GM12878 (cell line): ENCODE measurements around the gene SLC3A2. TPM values are rescaled to one million over a fixed set of nuclear protein-coding genes. Genes with fewer than 3 reads are reported as not detected.

Source experiments
- IRF4 ChIP-seq: IDR thresholded peaks from 2 replicates; pipeline ENCODE4 v1.6.1; 2011; ENCODE audit warnings: low read depth, low read length
- PAX8 ChIP-seq: fragments of 450-650 bp; IDR thresholded peaks from 2 replicates; pipeline ENCODE4 v1.6.1; 2017; ENCODE audit warnings: mild to moderate bottlenecking, moderate library complexity
- PBX3 ChIP-seq: IDR thresholded peaks from 2 replicates; pipeline ENCODE4 v1.6.1; 2011; ENCODE audit warnings: mild to moderate bottlenecking, low read depth, low read length, moderate library complexity; ENCODE audit not compliant: insufficient replicate concordance
- ZNF687 ChIP-seq: fragments of 450-650 bp; IDR thresholded peaks from 2 replicates; pipeline ENCODE4 v1.6.1; 2017; ENCODE audit warnings: mild to moderate bottlenecking, moderate library complexity
- ZSCAN29 ChIP-seq: fragments of 450-650 bp; IDR thresholded peaks from 2 replicates; pipeline ENCODE4 v1.6.1; 2017; ENCODE audit warnings: mild to moderate bottlenecking, moderate library complexity
- polyA plus RNA-seq, 11 experiments: library from polyadenylated mRNA; depleted of rRNA in 4 of 11; unstranded in 6 of 11; stranded (reverse) in 5 of 11; fragments of >200 nt; fragmentation: Nextera tagmentation in 4 of 11; fragmentation: Illumina TruSeq in 1 of 11; extraction: Ambion mirVana in 4 of 11; extraction: Trizol in 1 of 11; gene quantifications; 1 replicate in 1 of 11; 2 replicates in 10 of 11; pipeline versions ENCODE4 v1.2.1 to v1.2.3, GENCODE V29; 2011 to 2016; ENCODE audit warnings: inconsistent platforms in 2 of 11, missing spikeins in 2 of 11, low read depth in 1 of 11
- total RNA-seq, 4 experiments: library from RNA; depleted of rRNA in 3 of 4; stranded (reverse); fragments of >200 nt in 3 of 4; fragmentation: Illumina TruSeq in 1 of 4; extraction: Trizol in 1 of 4; gene quantifications; 2 replicates each; pipeline versions ENCODE4 v1.2.1 to v1.2.3, GENCODE V29; 2013 to 2021

Gene SLC3A2
- total and polyA plus RNA-seq, 10 of the 15 experiments (the other 5 are each of a cell fraction or from before 2014, with no cell fraction given): 6.9 to 158 (median 106) TPM

GRCh38 chr11:62841361-62842170 lies 39.1 kb upstream of the SLC3A2 start (continued):
- TF ChIP-seq ZNF687 (peak; percentile 100), ZSCAN29 (peak; percentile 95), PAX8 (0 out of 2 replicates have a peak, but pooled peaks have one; percentile 75), IRF4 (peak; percentile 91), PBX3 (peak; percentile 74)
